HG03039 (cell line): Measurements from ENCODE around the gene GGT7.
A peak's percentile ranks its signal among the peaks of the same experiment; 100 is the strongest.
"Not testable (repeated sequence)": the region's sequence is repeated elsewhere in the genome, so short reads cannot be mapped to it uniquely, and the experiment has no call there.

ENCODE experiments used
- ATAC-seq: cut with Tn5 transposase; IDR thresholded peaks from one replicate; pipeline ENCODE4 v1.9.1; 2021; ENCODE audit warnings: mild to moderate bottlenecking, moderate library complexity; ENCODE audit not compliant: unreplicated experiment

The GGT7 gene

DNA sequence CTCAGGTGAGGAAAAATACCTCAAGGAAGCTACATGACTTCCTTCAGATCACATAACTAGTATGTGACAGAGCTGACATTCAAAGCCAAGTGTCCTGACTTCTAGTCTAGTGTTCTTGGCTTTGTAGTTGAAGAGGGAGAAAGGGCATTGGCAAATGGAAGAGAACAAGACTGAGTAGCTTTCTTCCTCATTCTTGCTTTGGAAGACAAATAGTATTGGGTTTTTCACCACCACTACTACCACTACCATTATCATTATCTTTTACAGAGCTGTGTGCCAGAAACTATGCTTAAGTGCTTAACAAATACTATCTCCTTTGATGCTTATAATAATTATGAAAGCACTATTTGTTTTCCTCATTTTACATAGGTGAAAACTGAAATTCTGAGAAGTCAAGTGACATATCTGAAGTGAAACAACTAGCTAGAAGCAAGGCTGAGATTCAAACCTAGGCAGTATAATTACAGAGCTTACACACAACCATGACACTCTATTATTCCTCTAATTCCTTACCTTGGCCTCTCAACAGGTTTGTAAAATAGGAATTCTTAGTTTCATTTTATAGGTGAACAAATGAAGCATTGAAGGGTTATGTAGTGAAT is 10.5 kb upstream of the GGT7 start:
- ATAC-seq = no peak

DNA sequence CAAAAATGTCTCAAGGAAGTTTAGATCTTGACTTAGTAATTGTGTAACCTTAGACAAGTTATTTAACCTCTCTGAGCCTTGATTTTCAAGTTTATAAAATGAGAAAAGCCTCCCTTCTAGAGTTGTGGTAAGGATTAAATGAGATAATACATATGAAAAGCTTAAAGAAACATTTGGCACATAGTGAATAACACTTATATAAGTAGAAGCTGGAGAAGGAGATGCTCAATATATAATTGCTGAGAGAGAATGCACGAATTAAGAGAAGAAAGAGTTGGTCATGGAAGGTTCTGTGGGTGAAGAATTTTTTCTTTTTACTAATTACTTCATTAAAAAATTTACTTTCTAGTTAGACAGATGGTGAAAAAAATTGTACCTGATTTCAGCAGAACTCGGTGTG is 9.0 kb upstream of the GGT7 start:
- ATAC-seq = no peak

DNA sequence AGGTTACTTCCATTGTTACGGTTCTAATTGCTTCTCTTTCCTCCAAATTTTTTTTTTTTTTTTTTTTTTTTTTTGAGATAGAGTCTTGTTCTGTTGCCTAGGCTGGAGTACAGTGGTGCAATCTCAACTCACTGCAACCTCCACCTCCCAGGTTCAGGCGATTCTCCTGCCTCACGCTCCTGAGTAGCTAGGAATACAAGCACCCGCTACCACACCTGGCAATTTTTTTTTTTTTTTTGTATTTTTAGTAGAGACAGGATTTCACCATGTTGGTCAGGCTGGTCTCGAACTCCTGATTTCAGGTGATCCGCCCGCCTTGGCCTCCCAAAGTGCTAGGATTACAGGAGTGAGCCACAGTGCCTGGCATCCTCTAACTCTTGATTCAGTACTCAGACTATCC is 8.3 kb upstream of the GGT7 start:
- ATAC-seq = not testable (repeated sequence)

DNA sequence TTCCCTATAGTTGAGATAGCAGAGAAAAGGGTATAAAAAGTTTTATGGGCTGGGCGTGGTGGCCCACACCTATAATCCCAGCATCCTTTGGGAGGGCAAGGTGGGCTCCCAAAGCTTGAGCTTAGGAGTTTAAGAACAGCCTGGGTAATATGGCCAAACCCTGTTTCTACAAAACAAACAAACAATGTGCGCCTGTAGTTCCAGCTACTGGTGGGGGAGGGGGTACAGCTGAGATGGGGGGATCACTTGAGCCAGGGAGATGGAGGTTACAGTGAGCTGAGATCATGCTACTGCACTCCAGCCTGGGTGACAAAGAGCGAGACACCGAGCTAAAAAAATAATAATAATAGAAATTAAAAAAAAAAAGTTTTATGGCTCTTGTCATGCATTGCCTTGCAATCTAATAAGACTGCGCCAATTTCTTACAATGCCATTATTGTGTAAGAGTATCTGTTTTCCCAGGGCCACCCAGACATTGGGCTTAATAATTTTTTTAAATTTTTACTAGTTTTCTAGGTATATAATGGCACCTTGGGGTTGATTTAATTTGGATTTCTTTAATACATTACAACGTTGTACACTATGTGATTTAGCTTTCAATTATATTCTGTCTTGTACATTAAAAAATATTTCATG is 7.7 kb upstream of the GGT7 start:
- no peak for ATAC-seq

DNA sequence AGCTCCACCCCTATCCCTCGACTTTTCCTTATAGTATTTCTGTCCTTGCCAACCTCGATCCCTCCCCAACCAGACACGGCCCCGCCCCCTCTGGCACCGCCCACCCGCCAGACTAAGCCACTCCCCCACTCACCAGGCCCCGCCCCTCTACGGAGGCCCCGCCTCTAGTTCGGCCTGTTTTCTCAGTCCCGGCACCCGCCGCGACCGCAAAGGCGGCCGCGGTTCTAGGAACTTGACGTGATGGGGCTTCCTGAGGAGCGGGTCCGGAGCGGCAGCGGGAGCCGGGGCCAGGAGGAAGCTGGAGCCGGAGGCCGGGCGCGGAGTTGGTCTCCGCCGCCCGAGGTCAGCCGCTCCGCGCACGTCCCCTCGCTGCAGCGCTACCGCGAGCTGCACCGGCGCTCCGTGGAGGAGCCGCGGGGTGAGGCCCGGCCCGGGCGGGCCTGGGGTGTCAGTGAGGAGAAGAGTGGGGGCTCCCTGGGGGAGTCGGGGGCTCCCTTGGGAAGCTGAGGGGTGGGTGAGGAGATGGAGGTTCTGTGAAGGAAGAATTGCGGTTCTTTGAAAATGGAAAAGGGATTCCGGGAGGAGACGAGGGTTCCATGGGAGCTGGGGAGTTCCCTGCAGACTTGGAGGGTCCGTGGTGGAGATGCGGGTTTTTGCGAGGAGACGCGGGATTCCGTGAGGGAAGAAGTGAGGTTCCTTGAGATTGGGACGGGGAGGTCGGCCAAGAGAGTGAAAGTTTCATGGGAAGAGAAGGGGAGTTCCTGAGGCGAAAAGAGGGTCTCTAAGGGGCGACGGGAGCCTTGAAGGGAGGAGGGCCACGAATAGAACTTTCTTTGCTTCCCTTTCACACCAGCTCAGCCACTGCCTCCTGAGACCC is 4.0 kb upstream of the GGT7 start, which contains the start of gene ACSS2:
TSS of gene ACSS2 (plus strand) at position 207 of the 877 bp plus-strand sequence. CDS start at position 241, 34 bp downstream.
- no peak for ATAC-seq

DNA sequence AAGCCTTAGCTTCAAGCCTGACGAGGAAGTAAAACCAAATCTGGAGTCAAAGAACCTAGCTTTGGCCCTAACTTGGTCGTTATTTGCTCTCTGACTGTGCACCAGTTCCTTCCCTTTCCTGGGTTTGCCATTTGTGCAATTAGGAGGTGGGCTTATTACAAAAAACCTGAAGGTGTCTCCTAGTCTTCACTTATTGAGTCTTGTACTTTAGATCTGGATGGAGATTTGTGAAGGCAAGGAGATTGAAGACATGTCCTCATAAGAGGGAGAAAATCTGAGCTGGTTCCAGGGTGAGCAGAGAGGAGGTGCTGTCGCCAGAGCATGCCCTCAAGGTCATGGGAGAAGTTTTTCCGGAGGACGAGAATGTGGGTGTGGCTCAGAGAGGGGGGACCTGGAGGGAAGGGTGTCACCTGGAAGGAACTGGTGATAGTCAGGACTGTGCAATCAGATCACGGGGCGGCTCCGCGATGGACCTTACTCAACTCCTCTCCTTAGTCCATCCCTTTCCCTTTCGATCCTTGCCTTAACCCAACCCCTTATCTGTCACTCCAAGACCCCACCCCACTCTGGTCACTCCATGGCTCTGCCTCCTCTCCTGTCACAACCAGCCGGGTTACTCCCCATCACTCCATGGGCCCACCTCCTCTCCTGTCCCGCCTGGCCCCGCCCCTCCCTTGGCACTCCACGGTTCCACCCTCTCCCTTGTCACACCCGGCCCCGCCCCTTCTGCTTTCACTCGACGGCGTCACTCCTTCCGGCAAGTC is 3.2 kb upstream of the GGT7 start:
- peak; percentile 75 for ATAC-seq

DNA sequence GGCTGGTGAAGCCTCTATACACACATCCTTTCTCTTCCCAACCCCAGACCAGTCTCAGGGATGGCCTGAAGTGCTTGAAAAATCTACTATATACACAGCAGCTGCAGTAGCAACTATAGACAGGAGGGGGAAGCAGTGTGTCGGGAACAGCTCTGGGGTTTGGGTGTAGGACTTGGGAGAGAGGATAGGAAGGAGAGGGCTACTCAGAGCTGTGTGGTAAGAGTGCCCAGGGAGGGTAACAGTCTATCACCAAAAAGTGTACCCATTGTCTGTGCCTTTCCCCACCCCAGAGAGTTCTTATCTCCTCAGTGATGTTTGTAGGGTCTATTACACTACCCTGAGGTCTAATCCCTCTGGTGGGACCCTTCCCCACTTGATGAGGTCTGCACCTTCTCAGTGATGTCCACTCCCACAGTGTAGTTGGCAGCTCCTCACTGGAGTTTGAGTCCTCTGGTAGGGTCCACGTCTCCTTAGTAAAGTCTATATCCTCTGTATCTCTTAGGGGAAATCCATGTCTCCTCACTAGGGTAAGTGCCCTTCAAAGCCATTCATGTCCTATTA is 1.5 kb upstream of the GGT7 start:
- ATAC-seq = no peak

DNA sequence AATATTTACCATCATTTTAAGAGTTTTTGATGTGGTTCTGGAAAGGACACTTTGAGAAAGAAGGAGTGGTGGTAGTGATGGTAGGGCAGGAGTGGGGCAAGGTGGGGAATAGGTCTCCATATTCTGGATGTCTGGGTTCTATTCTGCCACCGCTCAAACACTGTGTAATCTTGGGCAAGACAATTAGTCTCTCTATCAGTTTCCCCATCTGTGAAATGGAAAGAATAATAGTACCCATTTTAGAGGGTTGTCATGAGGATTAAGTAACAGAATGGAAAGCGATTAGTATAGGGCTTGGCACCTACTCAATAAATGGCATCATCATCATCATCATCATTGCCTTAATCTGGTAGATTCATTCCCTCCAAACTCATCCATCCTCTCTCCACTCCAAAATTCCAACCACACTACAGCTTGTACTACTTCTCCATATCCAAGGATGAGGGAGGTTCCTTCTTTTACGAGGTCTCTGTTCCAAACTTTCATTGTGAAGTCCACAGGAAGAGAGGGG is 982 bp upstream of the GGT7 start:
- ATAC-seq = no peak

DNA sequence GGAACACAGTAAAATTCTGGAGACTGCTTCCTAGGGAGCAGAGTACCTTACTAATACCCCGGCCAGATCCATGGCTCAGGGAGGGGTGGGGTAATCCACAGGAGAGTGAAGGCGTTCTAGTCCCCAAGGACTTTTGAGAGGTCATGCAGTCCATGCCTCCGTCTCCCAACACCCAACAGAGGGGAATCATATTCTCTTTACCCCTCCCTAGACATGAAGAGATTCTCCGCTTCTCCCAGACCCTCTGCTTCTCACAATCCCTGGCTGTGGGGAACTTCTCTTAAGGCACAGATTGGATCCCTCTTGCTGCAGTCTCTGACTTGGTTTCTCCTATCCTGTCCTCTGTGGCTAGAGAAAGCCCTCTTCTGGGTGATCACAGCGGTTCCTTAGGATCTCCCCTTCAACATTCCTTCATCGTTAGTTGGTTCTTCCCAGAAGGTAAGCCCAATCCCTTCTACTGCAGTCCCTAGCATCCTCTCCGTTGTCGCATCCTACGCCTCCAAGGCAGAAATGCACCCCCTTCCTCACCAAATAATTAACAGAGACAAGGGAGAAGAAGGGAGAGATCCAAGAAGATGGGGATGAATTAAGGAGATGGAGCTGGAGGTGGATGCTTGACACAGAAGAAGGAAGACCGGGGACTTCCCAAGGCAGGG is 562 bp downstream of the GGT7 start:
- no peak for ATAC-seq

DNA sequence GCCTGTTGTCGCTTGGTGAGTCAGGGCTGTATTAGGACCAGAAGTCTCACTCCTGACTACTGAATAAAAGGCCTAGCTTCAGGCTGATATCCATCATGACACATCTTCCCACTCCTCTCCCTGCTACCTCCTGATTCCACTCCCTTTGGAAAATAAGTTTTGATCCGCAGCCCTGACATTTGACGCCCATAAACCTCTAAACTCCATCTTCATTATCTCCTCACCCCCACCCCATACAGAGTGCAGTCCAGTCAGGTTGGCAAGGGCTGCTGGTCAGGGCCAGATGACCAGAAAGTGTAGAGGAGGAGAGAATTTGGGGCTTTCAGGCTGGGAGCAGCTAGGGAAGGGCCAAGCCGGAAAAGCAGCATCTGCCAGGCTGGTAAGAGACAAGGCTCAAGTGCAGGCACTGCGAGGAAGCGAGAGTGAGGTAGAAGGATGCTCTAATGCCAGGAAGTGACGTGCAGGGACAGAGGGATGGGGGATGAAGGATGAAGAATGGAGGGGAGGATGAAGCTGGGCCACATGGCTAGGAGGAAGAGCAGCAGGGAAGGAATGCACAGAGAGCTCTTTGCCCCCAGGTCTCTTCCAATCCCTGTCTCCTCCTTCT is 1.2 kb downstream of the GGT7 start:
- no peak for ATAC-seq

DNA sequence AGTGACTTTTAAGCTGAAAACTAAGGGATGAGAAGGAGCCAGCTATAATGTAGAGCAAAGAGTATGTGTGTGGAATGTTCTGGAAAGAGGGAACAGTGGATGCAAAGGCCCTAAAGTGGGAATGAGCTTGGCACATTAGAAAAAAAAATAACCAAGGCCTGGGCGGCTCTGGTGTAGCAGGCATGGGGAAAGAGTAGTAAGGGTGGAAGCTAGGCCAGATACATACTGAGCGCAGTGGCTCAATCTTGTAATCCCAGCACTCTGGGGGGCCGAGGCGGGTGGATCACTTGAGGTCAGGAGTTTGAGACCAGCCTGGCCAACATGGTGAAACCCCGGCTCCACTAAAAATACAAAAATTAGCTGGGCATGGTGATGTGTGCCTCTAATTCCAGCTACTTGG is 8.4 kb downstream of the GGT7 start:
- no peak for ATAC-seq

DNA sequence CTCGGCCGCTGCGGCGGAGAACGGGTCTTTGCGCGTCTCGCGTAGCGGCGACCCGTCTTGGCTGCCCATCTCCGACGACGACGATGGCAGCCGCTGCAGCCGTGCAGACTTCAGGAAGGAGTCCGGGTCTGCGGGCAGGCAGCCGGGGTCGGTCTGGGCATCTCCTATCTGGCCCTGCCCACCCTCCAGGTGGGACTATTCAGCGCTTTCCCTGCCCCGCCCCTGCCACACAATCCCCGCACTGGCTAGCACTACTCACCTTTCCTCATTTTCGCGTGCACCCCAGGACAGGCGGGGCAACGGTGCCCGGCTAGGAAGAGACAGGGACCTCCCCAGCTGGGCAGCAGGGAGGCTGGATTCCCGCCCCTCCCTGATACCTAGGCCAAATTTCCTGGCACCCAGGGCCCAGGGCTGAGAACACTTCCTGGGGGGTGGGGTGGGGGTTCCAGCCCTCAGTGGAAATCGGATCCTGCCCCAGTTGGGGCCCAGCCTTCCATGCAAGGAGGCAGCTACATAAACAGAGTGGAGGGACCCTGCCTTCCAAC is 9.2 kb downstream of the GGT7 start:
- ATAC-seq = no peak

DNA sequence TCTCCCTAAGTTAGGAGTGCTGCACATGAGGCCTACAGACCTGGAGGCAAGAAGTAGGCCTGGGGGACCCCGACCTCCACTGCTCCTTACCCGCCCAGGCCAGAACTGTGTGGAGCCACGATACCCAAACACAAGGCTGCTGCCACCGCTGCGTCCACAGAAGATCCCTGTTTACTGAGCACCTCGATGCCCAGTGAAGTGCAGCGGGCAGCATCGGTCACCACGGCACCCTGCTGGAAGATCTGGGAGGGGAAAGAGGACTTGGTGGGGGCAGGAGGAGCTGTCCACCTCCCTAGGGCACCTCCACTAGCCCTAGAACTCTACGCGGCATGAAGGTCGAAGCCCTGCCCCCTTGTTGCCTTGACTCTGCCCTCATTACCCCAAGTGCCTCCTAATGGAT is 9.9 kb downstream of the GGT7 start:
- ATAC-seq = no peak

DNA sequence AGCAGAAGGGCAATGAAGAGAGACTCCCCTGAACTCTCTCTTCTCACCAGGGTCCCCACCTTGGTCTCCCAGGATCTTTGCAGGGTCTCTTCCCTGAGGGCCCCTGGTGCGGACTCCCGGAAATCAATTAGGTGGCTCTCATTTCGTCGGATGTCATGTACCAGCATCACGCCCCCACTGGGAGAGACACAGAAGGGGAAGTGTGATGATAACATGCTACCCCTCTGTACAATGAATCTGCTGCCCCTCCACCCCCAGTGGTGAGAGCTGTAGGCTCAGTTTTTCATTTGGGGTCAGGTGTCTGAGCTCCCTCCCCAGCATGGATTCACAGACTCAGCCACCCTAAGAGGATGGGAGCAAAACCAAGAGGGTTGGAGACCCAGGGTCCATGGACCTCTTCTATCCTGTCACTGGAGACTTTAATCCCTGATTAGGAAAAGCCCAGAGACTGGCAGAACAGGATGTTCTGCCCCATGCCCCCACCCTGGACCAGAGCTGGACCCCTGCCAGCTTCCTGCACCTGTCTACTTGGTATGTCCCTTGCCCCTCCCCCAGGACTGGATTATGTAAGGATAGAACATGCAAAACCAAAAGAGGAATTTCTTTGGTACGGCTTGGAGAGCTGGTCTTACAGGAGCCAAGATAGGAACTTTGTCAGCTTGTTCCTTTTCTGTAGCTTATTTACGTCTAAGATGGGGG is 11.1 kb downstream of the GGT7 start:
- no peak for ATAC-seq

DNA sequence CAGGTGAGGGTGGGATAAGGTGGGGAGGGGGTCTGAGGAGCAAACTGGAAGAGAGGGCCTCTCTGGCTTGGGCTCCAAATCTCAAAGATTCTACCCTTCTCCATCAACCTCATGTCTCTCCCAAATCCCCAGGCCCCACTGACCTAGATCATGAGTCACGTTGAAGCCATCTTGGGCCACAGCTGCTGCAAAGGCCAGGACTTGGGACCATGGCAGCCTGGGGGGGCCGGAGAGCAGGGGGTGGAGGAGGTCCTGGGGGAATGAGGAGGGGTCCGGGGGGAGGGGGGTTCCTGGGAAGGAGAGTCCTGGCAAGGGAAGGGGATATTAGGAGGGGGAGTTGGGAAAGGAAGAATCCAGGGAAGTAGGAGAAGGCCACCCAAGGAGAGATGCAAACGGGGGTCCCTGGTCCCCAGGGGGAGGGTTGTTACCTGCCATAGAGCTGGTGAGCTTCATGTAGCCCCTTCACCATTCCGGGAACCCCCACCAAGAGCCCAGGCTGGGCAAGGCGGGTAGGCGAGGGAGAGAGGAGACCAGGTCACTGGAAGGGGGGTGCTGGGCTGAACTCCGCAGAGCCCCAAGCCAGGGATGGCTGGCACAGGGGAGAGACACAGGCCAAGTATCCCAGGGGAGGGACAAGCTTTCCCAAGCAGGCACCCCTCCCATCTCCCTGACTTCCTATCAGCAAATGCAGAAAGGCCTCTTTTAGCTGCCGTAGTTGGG is 12.7 kb downstream of the GGT7 start:
- ATAC-seq = no peak

DNA sequence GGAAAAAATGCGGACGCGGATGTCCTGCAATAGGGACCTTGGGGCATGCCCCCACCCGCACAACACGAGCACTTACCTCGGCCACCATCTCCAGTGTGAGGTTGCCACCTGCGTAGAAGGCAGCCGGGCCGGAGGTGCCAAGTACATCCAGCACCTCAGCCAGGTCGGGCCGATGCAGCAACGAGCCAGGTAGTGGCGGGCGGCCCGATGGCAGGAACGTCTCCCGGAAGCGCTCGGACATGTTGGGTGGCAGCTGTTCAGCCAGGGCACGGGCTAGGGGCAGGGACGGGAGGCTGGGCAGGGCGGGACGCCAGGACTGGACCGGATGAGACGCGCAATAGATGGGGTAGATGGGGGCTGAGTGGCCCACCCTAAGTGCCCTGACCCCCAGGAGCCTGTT is 13.3 kb downstream of the GGT7 start:
- ATAC-seq = no peak

DNA sequence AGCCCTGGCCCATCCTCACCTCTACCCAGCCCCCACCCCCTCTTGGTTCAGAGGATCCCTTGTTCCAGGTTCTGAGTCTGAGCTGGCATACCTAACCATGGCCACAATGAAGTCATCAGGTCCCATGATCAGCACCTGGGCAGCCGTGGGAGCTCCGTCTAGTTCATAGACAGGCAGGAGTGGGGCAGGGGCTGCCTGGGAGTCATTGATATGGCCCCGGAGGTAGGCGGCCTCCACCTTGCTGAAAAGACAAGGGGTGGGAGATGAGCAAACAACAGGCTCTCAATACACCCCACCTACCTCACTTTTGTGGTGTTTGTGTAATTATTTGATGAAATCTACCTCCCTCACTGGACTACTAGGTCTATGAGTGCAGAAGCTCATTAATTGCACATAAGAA is 20.4 kb downstream of the GGT7 start:
- ATAC-seq = no peak

DNA sequence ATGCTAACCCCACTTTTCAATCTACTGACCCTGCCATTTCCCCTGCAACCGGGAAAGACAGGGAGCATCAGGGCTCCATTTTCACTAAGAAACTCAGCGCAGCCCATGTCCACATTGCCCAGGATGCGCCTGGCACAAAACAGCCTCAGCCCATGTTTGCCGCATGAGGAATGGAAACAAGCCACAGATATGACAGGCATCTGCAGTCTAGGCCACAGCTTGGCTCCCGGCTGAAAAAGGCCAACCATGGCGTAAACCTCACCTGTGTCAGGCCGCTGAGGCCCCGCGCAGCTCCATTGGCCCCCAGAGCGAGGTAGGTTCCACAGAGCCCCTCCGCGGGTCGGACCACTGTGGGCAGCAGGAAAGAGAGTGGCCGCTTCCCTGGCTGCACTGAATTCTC is 21.7 kb downstream of the GGT7 start:
- ATAC-seq = no peak
